GM18526 (cell line): ENCODE results near the gene RHOF.

ENCODE experiments used
- POLR2A ChIP-seq: IDR thresholded peaks from 3 replicates; pipeline ENCODE4 v1.6.1; 2011; ENCODE audit not compliant: insufficient read length; ENCODE audit errors: extremely low read depth

RHOF gene

DNA sequence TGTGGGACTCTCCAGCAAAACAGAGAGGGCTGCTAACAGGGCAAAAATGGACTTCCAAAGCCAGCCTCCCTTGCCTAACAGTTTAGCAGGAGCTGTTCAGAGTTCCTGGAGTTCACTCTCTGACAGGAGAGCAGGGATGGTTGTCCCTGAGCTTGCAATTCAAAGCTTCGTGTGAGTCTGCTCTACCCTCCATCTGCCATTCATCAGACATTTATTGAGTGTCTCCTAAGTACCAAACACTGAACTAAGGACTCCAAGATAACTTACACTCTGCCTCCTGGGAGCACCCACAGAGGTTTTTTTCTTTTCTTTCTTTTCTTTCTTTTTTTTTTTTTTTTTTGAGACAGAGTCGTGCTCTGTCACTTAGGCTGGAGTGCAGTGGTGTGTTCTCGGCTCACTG is 28.7 kb downstream of the RHOF start:
- TF ChIP-seq POLR2A: no peak

DNA sequence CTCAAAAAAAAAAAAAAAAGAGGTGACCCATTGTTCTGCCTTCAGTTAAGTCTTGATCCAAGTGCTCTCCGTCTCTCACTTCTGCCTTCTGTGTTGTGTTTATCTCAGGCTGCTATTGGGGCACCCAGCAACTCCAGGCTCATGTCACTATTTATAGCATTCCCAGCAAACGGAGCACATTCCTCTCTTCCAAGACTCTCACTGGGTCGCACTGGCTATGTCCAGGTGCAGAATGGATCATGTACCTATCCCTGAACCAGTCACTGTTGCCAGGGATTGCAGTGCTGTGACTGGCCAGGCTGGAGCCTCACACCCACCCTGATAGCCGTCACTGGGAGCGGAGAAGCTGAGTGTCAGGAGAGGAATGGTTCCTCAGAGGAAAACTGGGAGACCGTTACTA is 31.2 kb downstream of the RHOF start:
- TF ChIP-seq POLR2A: no peak

GRCh38 chr12:121755591-121755990 is 37.9 kb downstream of the RHOF start:
- no peak for TF ChIP-seq POLR2A

GRCh38 chr12:121754836-121755235 is 38.7 kb downstream of the RHOF start:
- TF ChIP-seq POLR2A: no peak

DNA sequence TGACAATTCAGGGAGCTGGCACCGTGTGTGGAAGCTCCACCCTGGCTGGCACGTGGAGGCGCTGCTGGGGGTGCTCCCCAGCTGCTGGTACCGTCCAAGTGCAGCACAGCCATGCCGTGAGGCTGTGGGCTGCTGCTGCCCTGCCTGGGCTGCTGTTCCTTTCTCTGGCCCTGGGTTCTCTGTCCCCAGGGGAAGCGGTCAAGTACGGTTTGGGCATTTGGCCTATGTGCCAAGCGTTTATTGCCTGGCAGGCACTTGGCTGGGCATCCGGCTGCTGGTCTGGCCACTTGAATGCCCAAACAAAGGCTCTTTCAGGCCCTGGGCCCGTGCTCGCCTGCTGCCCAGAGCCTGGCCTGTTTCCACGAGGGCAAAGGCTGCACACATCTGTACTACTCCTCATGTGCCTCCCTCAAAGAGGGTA is 39.6 kb downstream of the RHOF start:
- no peak for TF ChIP-seq POLR2A

- no peak for TF ChIP-seq POLR2A
Observed at GRCh38 chr12:121751749-121752351, 41.6 kb downstream of the RHOF start.

DNA sequence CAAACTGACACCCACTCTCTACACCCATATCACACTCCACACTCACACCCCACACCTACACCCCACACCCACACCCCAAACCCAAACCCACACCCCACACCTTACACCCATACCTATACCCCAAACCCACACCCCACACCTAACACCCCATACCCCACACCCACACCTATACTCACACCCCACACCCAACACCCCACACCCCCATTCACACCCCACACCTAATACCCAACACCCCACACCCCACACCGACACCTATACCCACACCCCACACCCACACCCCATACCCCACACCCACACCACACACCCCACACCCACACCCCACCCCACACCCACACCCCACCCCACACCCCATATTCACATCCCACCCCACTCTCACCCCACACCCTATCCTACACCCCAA is 42.5 kb downstream of the RHOF start:
- TF ChIP-seq POLR2A: no peak

DNA sequence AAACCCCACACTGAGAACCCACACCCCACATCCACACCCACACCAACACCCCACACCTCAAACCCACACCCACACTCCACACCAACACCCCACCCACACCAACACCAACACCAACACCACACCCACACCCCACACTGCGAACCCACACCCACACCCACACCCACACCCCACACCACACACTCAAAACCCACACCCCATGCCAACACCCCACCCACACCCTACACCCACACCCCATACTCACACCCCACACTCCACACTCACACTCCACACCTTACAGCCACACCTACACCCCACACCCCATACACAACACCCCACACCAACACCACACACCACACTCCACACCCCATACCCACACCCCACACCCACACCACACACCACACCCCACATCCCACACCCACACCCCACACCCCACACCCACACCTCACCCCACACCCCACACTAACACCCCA is 43.0 kb downstream of the RHOF start:
- TF ChIP-seq POLR2A: no peak

DNA sequence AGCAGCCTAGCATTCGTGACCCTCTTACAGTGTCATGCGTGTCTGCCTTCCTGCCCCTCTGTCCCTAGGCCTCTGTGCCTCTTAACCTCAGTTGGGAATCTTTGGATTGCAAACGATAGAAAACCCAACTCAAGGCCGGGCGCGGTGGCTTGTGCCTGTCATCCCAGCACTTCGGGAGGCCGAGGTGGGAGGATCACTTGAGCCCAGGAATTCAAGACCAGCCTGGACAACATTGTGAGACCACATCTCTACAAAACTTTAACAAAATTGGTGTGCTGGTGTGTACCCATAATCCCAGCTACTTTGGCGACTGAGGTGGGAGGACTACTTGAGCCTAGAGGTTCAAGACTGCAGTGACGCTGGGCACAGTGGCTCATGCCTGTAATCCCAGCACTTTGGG is 44.2 kb downstream of the RHOF start:
- TF ChIP-seq POLR2A: no peak

- TF ChIP-seq POLR2A: no peak
Observed at GRCh38 chr12:121748571-121749265, 44.8 kb downstream of the RHOF start.

- TF ChIP-seq POLR2A: no peak
Observed at GRCh38 chr12:121748218-121748570, 45.3 kb downstream of the RHOF start.

- no peak for TF ChIP-seq POLR2A
Observed at GRCh38 chr12:121741743-121742142, 51.7 kb downstream of the RHOF start.

DNA sequence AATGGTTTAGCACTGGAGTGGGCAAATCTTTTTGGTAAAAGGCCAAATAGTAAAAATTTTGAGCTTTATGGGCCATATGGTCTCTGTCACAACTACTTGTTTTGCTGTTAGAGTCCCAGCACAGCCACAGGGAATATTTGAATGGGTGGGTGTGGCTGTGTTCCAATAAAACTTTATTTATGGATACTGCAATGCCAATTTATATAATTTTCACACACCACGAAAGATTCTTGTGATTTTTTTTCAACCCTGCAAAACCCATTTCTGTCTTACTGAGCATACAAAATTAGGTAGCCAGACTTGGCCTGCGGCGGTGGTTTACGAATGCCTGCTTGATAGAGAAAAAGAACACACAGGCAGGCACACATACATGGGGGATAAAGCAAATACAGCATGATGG is 52.6 kb downstream of the RHOF start:
- TF ChIP-seq POLR2A: no peak

DNA sequence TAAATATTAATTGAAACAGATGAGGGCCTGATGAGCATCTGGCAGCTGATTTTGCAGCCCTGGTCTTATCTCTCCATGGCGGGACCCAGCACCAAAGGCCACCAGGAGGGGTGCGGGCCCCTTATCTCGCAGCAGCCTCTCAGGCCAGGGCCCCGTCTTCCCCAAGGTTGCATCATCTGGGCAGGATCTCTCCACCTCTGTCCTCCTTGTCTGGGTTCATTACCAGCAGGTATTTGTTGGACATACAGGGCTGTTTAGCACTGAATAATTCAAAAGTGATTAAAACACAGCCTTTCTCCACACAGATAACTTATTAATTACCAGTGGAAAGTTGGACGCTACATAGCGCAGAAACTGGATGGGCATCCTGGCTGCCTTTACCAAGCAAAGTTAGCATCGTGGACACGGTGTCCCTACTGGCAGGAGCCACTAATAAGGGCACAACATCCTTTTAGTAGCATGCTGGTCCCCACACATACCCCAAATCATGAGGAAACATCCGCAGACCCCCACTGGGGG is 55.1 kb downstream of the RHOF start:
- no peak for TF ChIP-seq POLR2A

DNA sequence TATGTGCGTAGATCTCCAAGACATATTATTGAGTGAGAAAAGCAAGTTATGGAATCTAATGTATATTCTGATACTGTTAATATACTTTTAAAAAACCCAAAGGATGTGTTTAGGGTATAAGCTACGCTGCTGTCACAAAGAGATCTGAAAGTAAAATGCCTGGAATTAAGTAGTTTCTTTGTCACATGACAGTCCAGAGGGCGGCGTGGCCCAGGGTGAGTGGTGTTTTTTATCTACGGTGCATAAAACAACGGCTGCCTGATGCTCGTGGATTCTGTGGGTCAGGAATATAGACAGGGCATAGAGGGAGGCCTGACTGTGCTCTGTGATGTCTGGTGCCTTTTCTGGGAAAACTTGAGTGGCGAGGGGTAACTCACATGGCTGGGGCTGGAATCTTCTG is 59.6 kb downstream of the RHOF start:
- no peak for TF ChIP-seq POLR2A

GRCh38 chr12:121731473-121731872 is 62.0 kb downstream of the RHOF start:
- TF ChIP-seq POLR2A: no peak

DNA sequence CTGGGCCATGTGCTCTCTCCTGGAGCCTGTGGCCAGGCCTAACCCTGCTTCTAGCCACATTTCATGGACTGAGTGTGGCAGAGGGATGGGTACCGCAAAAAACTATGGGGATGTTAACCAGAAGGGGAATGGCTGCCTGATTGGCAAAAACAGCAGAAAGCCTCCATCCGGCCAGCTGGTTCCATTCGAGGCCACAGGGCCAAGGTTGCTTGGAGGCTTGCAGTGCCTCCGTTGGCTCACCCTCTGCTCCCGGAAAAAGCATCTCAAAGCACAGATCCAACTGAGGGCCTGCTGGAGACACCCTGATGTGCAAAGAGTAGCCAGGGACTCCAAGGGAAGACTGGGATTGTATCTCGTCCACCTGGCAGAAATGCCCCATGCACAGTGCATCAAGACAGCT is 64.5 kb downstream of the RHOF start:
- no peak for TF ChIP-seq POLR2A
